Activated naive CD4-positive, alpha-beta T cell (primary cell): ENCODE measurements around the gene ANKDD1A.
A peak's percentile ranks its signal among the peaks of the same experiment; 100 is the strongest.

Experiments used
- DNase-seq, 4 experiments: peaks; one replicate each; lab custom pipeline; 2025; lab: John Stamatoyannopoulos, UW

Gene ANKDD1A

GRCh38 chr15:64961013-64961412, 49.3 kb downstream of the ANKDD1A start:
- DNase-seq, result no peak

- DNase-seq, result no peak
Measured at GRCh38 chr15:64969401-64969800, 57.7 kb downstream of the ANKDD1A start.

- no peak for DNase-seq
Measured at GRCh38 chr15:64970698-64971097, 59.0 kb downstream of the ANKDD1A start.

GRCh38 chr15:64975390-64975789, 63.7 kb downstream of the ANKDD1A start:
- DNase-seq, result no peak

GRCh38 chr15:64979252-64979710, 67.6 kb downstream of the ANKDD1A start:
- DNase-seq, result no peak

GRCh38 chr15:64981812-64982431, 70.2 kb downstream of the ANKDD1A start:
- DNase-seq, result no peak

GRCh38 chr15:64982472-64982871, 70.8 kb downstream of the ANKDD1A start:
- no peak for DNase-seq

GRCh38 chr15:64985366-64986033, 73.8 kb downstream of the ANKDD1A start:
- DNase-seq, result no peak

- no peak for DNase-seq
Measured at GRCh38 chr15:64987136-64987535, 75.4 kb downstream of the ANKDD1A start.

- peak; percentile 55 to 86 (median 74) for DNase-seq
Measured at GRCh38 chr15:64989416-64990167, 77.9 kb downstream of the ANKDD1A start, which contains the start of gene SPG21. Gene SPG21, minus strand, starts transcription at chr15:64989914. Its CDS starts 6,345 bp downstream, at chr15:64983569.

- DNase-seq, result no peak
Measured at GRCh38 chr15:64990168-64990470, 78.4 kb downstream of the ANKDD1A start.

GRCh38 chr15:64991536-64992135, 79.9 kb downstream of the ANKDD1A start:
- DNase-seq, result no peak

GRCh38 chr15:64993290-64993689, 81.6 kb downstream of the ANKDD1A start:
- DNase-seq, result no peak

GRCh38 chr15:64997066-64997465, 85.4 kb downstream of the ANKDD1A start:
- no peak for DNase-seq

GRCh38 chr15:64997745-64998375, 86.2 kb downstream of the ANKDD1A start:
- no peak for DNase-seq

GRCh38 chr15:65004993-65005392, 93.3 kb downstream of the ANKDD1A start:
- DNase-seq, result no peak

GRCh38 chr15:65006876-65007275, 95.2 kb downstream of the ANKDD1A start:
- DNase-seq, result no peak
